HG02885 (cell line): ENCODE results near the gene IVNS1ABP.

ENCODE experiments used
- ATAC-seq: cut with Tn5 transposase; IDR thresholded peaks from one replicate; pipeline ENCODE4 v1.9.1; 2021; ENCODE audit warnings: mild to moderate bottlenecking; ENCODE audit not compliant: unreplicated experiment, poor library complexity

Gene IVNS1ABP

DNA sequence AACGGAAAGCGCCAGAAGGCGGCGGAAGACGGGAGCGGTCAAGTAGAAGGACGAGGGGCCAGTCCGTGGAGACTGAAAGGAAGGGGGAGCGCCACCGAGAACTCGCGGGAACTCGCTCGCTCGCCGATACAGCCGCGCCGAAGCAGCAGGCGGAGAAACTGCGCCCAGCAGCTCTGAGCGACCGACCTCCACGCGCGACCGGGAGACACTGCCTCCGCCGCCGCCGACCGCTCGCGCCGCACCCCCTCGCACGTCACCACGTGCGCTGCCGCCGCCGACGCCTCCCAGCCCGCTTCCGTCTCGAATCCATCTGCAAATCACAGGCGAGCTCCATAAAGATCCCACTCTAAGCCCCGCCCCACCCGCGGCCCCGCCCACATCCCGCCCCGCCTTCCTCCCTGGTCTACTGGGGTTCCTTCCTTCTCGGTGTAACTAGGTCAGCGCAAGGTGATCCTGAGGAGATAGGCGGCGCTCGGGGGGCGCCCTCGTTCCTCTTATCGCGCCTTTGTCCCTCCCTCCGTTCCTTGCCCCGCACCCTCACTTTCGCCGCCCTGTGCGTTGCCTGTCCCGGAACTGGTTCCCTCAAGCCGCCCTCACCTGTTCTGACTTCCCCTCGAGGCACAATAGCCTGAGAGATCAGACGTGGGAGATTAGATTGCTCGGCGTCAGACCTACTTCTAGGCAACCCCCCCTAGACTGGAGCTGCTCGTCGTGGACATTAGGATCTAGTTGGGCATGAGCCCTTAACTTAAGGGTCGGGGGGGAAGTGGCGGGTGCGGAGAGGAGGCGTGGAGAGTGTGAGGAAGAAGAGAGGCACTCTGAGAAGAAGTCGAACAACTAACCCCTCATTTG, at the start of gene IVNS1ABP:
IVNS1ABP (minus strand) TSS at position 210 of the 852 bp plus-strand sequence. CDS start 7,750 bp downstream, outside the sequence.
- peak; percentile 78 for ATAC-seq

DNA sequence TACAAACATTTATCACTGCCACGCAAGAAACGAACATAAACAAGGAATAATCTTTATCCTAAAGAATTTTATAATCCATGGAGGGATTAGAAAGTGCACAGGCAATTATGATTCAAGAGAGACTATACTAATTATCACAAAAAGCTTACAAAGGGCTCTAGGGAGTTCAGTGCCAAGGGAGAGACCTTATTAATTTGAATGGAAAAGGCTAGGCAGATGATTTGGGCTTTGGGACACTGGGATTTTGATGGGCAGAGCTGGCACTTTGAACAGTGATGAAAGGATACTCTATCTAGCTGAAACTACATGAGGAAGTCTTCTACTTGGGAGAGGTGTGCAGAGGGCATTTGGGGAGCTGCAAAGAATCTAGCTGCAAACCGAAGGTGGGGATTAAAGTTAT, 48.9 kb upstream of the IVNS1ABP start:
- no peak for ATAC-seq

DNA sequence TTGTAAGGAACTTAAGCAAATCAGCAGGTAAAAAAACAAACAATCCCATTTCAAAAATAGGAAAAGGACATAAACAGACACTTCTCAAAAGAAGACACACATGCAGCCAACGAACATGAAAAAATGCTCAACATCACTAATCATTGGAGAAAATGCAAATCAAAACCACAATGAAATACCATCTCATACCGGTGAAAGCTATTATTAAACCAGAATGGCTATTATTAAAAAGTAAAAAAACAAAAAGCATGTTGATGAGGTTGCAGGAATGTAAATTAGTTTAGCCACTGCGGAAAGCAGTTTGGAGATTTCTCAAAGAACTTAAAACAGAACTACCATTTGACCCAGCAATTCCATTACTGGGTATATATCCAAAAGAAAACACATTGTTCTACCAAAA, 47.5 kb upstream of the IVNS1ABP start:
- ATAC-seq: peak; percentile 68

GRCh38 chr1:185363205-185363604, 46.2 kb upstream of the IVNS1ABP start:
- ATAC-seq: no peak

GRCh38 chr1:185360714-185361113, 43.7 kb upstream of the IVNS1ABP start:
- ATAC-seq: no peak

GRCh38 chr1:185358957-185359356, 41.9 kb upstream of the IVNS1ABP start:
- ATAC-seq: no peak

- ATAC-seq: no peak
These were observed 38.9 kb upstream of the IVNS1ABP start for GRCh38 chr1:185355947-185356346.

- ATAC-seq: no peak
These were observed 36.1 kb upstream of the IVNS1ABP start for GRCh38 chr1:185353124-185353523.

DNA sequence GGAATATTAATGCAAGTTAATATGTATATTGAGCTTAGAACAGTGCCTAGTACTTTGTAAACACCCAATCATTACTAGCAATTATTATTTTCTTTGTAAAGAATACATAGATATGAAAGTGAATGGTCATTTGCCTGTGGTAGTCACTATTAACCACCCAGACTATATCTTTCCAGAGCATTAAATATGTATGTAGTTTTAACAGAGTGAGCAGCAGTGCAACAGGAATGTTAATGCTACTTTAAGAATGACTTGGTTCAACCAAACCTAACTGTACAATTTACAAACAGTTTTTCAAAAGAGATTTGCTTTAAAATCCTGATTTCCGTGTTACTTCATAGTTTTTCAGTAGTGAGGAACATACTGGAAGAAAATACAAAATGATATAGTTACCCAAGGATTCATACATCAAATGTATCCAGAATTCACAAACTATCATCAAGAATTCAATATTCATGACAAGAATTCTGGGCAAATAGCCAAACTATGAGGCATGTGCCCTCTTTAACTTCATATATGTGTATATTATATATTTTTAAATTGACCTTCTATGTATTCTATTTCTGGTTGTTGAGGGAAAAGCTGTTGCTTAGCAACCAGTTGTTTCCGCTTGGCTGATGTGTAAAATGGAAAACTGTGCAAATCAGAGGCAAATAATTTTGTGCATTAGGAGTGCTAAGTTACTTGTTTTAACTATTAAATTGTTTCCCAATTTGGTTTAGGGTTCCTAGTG, 34.9 kb upstream of the IVNS1ABP start:
- ATAC-seq: no peak

DNA sequence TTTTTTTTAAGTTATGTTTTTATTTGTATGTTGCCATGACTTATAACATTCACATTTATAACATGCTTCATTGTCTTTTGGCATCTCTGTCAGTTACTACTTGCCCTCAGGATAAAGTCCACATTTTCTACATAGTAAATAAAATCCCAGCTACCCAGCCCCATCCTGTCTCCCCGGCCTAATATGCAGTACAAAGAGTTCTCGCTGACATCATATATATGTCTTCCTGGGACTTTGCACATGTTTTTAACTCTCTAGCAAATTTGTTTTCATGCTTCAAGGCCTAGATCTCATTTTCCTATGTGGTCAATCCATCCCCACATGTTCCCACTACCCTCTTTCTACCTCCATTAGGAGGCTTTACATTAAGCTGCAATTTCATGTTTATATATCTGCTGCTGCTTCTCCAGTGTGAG, 33.0 kb upstream of the IVNS1ABP start:
- ATAC-seq: no peak

- ATAC-seq: no peak
These were observed 32.5 kb upstream of the IVNS1ABP start for GRCh38 chr1:185349556-185349955.

GRCh38 chr1:185348985-185349384, 31.9 kb upstream of the IVNS1ABP start:
- ATAC-seq: no peak

- no peak for ATAC-seq
These were observed 31.3 kb upstream of the IVNS1ABP start for GRCh38 chr1:185348296-185348695.

DNA sequence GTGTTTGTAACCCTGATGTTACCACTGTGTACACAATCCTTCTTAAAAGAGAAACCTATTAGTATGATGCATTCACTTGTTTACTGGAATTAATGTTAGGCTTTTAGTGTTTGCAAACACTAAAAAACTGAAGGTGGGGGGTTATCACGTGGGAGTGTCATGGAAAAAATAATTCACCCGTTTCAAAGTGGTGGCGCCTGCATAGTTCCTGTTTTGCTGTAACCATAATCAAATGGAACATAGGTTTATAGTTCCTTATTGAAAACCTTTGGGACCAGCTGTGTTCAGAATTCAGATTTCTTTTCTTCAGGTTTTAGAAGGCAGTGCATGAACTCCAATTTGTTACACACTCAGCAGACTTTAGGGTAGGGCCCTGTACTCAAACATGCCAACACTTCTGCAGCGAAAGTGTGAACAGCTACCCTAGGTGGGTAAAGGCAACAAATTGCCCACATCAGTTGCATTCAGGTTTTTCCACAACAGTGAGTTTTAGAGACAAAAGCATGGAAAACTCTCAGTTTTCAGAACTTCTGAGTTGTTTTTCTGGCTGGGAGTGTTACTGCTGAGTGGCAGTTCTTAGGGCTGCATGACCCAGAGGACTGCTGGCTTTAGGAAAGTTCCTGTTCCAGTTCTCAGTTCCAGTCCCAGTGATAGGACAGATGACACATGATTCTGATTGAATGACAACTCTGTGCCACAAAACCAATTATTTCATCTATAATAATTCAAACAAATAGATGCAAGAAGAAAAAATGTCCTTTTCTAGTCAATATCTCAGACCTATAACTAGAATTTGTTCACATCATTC, 29.1 kb upstream of the IVNS1ABP start:
- peak; percentile 58 for ATAC-seq

DNA sequence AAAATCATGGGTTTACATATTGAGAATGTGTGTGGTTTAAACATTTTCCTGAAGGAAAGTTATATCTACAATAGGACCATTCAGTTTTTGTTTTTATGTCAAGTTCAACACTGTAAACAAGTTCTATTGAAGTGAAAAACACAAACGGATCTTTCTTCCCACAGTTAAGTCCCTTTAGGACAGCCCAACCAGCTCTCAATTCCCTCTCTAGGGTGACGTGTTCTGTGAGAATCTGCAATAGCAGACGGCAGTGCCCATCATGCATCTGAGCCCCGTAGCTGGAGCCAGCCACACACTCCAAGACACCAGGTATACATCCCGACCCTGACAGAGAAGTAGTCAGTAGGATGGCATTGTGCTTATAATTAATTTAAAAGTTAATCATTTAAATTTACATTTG, 26.3 kb upstream of the IVNS1ABP start:
- ATAC-seq: no peak

DNA sequence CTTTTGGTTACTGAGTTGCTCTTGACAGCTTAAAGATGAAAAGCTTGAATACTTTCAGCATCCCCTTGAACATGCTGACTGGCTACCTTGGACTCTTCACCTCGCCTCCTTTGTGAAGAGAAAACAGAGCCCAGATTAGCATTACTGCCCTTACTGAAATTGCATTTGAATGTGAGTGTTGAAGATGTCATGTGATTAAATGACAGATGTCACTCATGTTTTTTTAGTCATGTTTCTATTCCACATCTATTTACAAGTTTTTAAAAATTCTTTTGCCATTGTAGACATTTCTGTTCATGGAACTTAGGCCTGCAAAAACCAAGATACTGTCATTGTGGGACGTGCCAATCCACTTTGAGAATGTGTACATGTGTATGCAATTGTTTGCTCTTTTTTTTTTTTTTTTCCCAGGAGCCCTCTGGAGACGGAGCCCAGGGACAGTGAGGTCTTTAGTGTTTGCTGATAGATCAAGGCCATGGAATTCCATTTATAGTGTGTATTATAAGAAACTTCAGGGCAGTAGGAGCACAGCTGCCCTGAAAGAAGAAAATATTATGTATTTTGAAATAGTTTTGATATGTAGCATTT, 25.7 kb upstream of the IVNS1ABP start:
- no peak for ATAC-seq

DNA sequence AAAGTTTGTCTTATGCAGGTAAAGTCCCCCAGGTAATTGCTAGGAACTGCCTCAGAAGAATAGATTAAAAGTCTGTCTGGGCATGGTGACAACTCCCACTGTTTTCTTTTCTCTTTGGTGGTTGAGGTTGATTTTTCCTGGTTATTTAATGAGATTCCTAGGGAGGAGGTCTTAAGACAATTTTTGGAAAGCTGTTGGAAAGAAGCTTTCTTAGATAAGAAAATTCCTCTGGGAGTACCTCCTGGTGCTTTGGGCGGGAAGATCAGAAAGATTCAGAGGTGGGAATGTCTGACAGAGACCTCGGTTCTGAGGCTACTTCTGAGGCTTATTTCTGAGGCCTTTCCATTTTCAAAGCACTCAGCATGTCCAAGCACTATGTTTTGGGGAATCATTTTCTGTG, 25.0 kb upstream of the IVNS1ABP start:
- no peak for ATAC-seq

GRCh38 chr1:185341196-185341781, 24.2 kb upstream of the IVNS1ABP start:
- no peak for ATAC-seq

DNA sequence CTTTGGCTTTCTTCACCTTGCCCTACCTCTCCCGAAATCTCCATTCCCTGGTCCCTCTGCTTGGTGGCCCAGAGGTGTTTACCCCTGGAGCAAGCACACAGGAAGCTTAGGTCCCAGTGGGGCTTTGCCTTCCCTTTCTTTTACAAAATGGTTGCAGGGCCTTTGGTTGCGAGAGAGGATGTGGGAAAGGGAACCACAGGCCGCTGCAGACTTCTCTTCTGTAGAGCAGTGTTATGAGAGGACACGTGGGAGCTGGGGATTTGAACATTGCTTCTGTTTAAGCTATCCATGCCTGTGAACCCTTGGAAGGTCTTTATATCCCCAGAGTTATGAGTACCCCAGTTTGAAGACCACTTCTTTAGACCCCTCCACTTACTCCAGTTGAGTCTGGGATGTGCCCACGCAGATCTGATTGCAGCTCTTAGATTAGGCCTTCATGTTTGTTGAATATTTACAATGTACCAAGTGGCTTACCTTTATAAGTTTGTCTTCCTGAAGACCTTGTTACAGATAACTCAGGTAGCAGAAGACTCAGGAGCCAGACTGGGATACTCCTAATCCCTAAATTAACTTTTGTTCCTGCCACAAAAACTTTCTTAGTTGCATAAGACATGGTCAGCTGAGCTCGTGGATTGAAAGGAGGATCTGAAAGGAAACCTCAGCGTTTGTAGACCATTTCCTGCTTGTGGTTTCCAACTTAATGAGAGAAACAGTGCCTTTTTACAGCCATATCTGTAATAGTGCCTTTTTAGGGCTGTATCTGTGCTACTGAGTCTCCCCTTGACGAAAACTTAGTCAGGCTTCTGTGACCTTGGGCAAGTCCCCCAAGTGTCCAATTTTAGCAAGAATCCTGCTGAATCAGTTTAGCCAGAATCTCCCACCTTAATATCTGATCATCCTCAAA, 21.9 kb upstream of the IVNS1ABP start:
- ATAC-seq: peak; percentile 98
